Omental fat pad (tissue), 4 donors: ENCODE results near the gene ADAMTS14. TPM values are rescaled to one million over a fixed set of nuclear protein-coding genes. Genes with fewer than 3 reads are reported as not detected.

Experiments
- ATAC-seq: fragments of 150-250 bp; one replicate; pipeline ENCODE4 v1.9.1; 2016; ENCODE audit warnings: mild to moderate bottlenecking, moderate library complexity; ENCODE audit not compliant: low FRiP score
- DNase-seq: peaks from one replicate; pipeline ENCODE4 v3.0.0-alpha.2; 2019; ENCODE audit warnings: low spot score
- total RNA-seq, 4 donors: library from RNA; depleted of rRNA; stranded (reverse); fragments of >200 nt; gene quantifications; one replicate each; pipeline ENCODE4 v1.1.0, GENCODE V29; 2016
- TF ChIP-seq, protein P1 (sequence below), 3 donors: fragments of 450-650 bp; IDR thresholded peaks; one replicate each; pipeline ENCODE4 v1.5.1; 2016 to 2017; ENCODE audit warnings: antibody characterized with exemption in 3 of 3, mild to moderate bottlenecking in 3 of 3, moderate library complexity in 2 of 3

ADAMTS14 gene
- total RNA-seq, 4 donors from 2014 or later, result 0.19 to 0.60 (median 0.47) TPM; not detected in 1

DNA sequence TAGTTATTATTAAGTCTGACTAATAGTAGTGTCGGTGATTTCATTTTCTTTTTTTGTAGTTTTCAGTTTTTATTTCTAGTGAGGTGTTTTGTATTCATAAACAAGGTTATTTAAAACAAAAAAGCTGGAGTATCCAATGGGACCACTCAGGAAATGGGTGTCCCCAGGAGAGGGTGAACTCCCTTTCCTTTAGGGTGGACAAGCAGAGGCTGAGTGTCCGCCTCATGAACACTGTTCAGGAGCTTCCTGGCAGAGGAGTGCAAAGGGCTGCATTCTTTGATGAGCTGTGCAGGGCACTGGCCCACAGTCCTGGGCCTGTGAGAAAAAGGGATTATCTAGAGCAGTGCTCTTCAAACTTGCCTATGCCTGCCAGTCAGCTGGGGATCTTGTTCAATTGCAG is 56.0 kb downstream of the ADAMTS14 start:
- no peak for DNase-seq
- TF ChIP-seq, protein P1, sequence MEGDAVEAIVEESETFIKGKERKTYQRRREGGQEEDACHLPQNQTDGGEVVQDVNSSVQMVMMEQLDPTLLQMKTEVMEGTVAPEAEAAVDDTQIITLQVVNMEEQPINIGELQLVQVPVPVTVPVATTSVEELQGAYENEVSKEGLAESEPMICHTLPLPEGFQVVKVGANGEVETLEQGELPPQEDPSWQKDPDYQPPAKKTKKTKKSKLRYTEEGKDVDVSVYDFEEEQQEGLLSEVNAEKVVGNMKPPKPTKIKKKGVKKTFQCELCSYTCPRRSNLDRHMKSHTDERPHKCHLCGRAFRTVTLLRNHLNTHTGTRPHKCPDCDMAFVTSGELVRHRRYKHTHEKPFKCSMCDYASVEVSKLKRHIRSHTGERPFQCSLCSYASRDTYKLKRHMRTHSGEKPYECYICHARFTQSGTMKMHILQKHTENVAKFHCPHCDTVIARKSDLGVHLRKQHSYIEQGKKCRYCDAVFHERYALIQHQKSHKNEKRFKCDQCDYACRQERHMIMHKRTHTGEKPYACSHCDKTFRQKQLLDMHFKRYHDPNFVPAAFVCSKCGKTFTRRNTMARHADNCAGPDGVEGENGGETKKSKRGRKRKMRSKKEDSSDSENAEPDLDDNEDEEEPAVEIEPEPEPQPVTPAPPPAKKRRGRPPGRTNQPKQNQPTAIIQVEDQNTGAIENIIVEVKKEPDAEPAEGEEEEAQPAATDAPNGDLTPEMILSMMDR (IDR thresholded peaks at IDR 0.05), result no peak
- no peak for ATAC-seq

DNA sequence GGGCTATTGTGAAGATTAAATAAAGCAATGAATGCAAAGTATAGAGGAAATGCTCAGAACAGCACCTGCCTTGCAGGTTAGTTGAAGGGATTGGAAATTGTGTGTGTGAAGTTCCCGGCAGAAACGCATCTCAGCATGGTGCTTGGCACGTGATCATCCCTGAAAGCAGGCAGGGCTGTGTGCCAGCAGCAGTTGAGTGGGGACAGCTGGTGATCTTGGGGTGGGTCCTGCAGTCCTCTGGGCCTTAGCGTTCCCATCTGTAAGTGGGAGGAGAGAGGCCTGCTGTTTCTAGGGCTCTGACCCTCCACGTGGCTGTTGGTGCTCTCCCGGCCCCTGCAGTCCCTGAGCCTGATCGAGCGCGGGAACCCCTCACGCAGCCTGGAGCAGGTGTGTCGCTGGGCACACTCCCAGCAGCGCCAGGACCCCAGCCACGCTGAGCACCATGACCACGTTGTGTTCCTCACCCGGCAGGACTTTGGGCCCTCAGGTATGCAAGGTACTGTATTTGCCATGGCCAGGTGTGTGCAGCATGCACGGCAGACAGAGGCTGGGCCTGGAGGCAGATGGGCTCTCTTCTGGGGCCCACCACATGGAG is 57.6 kb downstream of the ADAMTS14 start:
- ATAC-seq (no peak), DNase-seq (no peak)
- TF ChIP-seq, protein P1 (IDR thresholded peaks at IDR 0.05), result no peak

DNA sequence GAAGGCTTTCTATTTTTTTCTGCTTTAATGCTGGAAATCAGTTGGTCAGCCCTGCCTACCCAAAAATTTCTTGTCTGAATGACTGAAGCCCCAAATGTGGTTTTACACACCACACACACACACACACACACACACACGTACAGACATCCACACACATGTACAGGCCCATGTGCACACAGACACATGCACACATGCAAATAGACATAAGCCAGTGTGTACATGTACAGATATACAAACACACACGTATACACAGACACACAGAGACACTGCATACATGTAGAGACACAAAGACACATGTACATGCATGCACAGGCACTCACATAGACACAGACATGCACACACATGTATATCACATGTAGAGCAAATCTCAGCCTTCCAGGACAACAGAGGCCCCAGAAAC is 58.6 kb downstream of the ADAMTS14 start:
- TF ChIP-seq, protein P1 (IDR thresholded peaks at IDR 0.05), result no peak
- no peak for DNase-seq
- no peak for ATAC-seq

DNA sequence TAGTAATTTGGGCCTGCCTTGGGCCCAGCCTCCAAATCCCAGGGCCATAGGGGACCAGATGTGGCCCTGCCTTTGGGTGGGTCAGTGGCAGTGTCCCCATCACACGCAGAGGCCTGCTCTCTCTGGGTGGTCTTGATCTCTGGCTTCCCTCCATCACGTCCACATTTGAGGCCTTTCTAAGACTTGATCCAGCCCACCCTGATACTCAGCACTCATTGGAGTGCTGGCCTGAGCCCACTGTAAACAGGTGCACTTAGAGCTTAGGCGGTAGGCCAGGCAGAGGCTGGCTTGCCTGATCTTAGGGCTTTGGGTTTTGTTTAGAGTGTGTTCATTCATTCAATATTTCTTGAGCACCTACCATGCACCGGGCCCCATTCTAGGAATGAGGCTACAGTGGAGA is 60.3 kb downstream of the ADAMTS14 start:
- DNase-seq, result no peak
- TF ChIP-seq, protein P1 (IDR thresholded peaks at IDR 0.05), result no peak

DNA sequence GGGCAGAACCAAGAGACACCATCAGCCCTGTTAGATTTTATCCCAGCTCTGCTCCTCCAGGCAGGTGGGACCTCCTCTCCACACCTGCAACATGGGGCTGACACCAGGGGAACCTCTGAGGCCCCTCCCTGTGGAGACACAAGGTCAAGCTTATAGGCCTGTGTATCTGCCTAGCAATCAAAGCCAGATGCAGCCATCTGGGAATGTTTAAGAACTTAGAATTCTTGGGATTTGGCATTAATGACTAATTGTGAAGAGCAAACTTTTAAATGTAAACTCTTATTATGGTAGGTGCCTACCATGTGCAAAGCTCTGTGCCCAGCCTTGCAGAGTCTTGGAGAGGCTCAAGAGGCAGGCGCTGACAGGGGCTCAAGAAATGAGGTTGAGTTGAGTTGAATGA is 60.7 kb downstream of the ADAMTS14 start:
- DNase-seq (no peak), ATAC-seq (no peak)
- TF ChIP-seq, protein P1 (IDR thresholded peaks at IDR 0.05), result no peak

More for the DNA sequence above, 60.3 kb downstream of the ADAMTS14 start:
- ATAC-seq, result no peak

DNA sequence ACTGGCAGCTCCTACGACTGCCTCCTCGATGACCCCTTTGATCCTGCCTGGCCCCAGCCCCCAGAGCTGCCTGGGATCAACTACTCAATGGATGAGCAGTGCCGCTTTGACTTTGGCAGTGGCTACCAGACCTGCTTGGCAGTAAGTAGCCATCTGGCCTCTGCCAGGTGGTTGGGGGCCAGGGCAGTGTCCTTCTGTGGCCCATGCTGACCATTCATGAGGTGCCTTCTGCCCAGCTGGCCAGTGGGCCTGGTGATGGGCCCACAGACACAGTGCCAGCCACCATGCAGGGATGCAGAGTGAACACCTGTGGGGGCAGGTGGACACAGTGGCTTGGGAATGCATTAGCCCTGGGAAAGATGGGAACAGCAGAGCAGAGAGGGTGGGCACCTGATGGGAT is 62.9 kb downstream of the ADAMTS14 start:
- TF ChIP-seq, protein P1 (IDR thresholded peaks at IDR 0.05), result no peak
- ATAC-seq, result no peak
- no peak for DNase-seq

DNA sequence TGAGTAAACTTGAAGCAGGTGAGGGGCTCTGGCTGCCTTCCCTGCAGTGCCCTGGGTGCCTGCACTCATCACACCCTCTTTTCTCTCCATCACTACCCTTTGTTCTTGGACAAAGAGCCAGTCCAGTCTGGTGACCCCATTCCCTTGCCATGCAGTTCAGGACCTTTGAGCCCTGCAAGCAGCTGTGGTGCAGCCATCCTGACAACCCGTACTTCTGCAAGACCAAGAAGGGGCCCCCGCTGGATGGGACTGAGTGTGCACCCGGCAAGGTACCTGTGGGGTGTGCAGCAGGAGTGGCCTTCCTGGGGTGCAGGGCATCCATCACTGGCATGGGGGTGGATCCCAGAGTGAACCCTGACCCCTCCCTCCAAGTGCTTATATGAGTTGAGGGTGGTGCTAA is 64.2 kb downstream of the ADAMTS14 start:
- ATAC-seq, result no peak
- no peak for DNase-seq
- TF ChIP-seq, protein P1 (IDR thresholded peaks at IDR 0.05), result no peak
